Peyer's patch (tissue), 4 donors: Measurements from ENCODE around the gene DNMT1.

Experiments used
- POLR2A ChIP-seq, 2 donors: fragments of 450-650 bp; IDR thresholded peaks; one replicate each; pipeline ENCODE4 v1.5.1; 2017; ENCODE audit warnings: antibody characterized with exemption in 2 of 2, mild to moderate bottlenecking in 2 of 2, moderate library complexity in 2 of 2
- TF ChIP-seq, protein P1 (sequence below), 6 experiments: fragments of 450-650 bp in 4 of 6; fragments of 200-600 bp in 2 of 6; sonication (generic) in 1 of 6; IDR thresholded peaks; one replicate each; pipeline ENCODE4 v1.5.1; 2017 to 2019; ENCODE audit warnings: antibody characterized with exemption in 6 of 6, mild to moderate bottlenecking in 3 of 6, moderate library complexity in 1 of 6

DNA sequence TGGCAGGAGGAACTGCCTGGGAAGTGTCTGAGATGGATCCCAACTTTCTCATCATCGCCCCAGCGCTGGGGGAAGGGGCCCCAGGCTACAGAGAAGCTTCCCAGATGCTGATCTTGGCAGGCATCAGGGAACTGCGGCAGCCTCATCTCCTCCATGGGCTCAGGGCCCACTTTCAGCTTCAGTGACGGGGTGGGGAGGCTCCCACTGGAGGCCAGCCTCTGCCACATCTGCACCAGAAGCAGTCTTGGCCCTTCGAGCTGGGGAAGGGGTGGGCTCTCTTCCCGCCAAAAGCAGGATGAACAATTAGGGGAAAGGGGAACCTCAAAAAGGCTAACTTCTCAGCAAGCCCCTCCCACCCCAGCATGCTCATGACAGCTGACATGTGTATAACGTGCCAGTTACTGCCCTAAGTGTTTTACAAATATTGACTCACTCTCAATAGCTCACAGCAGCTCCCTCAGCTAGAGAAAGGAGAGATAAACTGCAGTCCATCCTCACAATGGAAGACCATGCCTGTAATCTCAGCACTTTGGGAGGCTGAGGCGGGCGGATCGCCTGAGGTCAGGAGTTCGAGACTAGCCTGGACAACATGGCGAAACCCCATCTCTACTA, 43.5 kb upstream of the DNMT1 start:
- TF ChIP-seq, protein P1, sequence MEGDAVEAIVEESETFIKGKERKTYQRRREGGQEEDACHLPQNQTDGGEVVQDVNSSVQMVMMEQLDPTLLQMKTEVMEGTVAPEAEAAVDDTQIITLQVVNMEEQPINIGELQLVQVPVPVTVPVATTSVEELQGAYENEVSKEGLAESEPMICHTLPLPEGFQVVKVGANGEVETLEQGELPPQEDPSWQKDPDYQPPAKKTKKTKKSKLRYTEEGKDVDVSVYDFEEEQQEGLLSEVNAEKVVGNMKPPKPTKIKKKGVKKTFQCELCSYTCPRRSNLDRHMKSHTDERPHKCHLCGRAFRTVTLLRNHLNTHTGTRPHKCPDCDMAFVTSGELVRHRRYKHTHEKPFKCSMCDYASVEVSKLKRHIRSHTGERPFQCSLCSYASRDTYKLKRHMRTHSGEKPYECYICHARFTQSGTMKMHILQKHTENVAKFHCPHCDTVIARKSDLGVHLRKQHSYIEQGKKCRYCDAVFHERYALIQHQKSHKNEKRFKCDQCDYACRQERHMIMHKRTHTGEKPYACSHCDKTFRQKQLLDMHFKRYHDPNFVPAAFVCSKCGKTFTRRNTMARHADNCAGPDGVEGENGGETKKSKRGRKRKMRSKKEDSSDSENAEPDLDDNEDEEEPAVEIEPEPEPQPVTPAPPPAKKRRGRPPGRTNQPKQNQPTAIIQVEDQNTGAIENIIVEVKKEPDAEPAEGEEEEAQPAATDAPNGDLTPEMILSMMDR (IDR thresholded peaks at IDR 0.05), result no peak
- TF ChIP-seq POLR2A (IDR thresholded peaks at IDR 0.05), result no peak
